ENCODE results near the gene HIVEP3. TPM values are rescaled to one million over a fixed set of nuclear protein-coding genes. Genes with fewer than 3 reads are reported as not detected.

HIVEP3 gene
- total and polyA plus RNA-seq, 3 donors from 2014 or later: 4.8 to 7.3 (median 7.2) TPM

GRCh38 chr1:41611932-41612450 lies 306.7 kb downstream of the HIVEP3 start:
- Histone ChIP-seq H3K4me3 (no peak overlapping the region), H3K27ac (no peak overlapping the region), H3K27me3 (no peaks in the 10 kb centered on the region), H3K4me1 (no peaks in the 10 kb centered on the region), H3K36me3 (ENCODE audit: low read depth, missing control alignments) (no peaks in the 10 kb centered on the region), H3K9me3 (no peaks in the 10 kb centered on the region)
- intact Hi-C loops (cut with DNase I; ENCODE audit: low total_unique reads): no loop called here
- WGBS, 2 donors: 93% methylated on average over 6 of the region's 6 CpGs
- no peak for TF ChIP-seq POLR2A (IDR thresholded peaks at IDR 0.05)
- no peak for TF ChIP-seq CTCF (IDR thresholded peaks at IDR 0.05)
- DNase-seq: no peak

GRCh38 chr1:41611068-41611931 lies 307.4 kb downstream of the HIVEP3 start:
- DNase-seq: no peak
- Histone ChIP-seq H3K27ac (no peak overlapping the region), H3K36me3 (ENCODE audit: low read depth, missing control alignments) (no peaks in the 10 kb centered on the region), H3K4me3 (no peak overlapping the region), H3K9me3 (no peaks in the 10 kb centered on the region), H3K27me3 (no peaks in the 10 kb centered on the region), H3K4me1 (no peaks in the 10 kb centered on the region)
- WGBS, 2 donors: 95% methylated on average over 16 to 17 of the region's 17 CpGs
- intact Hi-C loops (cut with DNase I; ENCODE audit: low total_unique reads): no loop called here
- TF ChIP-seq POLR2A (IDR thresholded peaks at IDR 0.05): no peak
- TF ChIP-seq CTCF (IDR thresholded peaks at IDR 0.05): no peak

- DNase-seq: no peak
- Histone ChIP-seq H3K27me3 (no peaks in the 10 kb centered on the region), H3K4me3 (no peak overlapping the region), H3K27ac (no peak overlapping the region), H3K9me3 (no peaks in the 10 kb centered on the region), H3K36me3 (ENCODE audit: low read depth, missing control alignments) (no peaks in the 10 kb centered on the region), H3K4me1 (no peaks in the 10 kb centered on the region)
- intact Hi-C loops (cut with DNase I; ENCODE audit: low total_unique reads): no loop called here
- TF ChIP-seq CTCF (IDR thresholded peaks at IDR 0.05) (no peak), POLR2A (IDR thresholded peaks at IDR 0.05) (no peak)
- 96 to 99% methylated on average over 4 of the region's 4 CpGs for WGBS, 2 donors
Observed at GRCh38 chr1:41610361-41610760, 308.4 kb downstream of the HIVEP3 start.

GRCh38 chr1:41609166-41609883 lies 309.4 kb downstream of the HIVEP3 start:
- 94 to 96% methylated on average over 8 to 10 of the region's 10 CpGs for WGBS, 2 donors
- H3K27ac ChIP-seq: no peak overlapping the region

More at GRCh38 chr1:41609166-41609883, 309.4 kb downstream of the HIVEP3 start:
- no peaks in the 10 kb centered on the region for H3K36me3 ChIP-seq (ENCODE audit: low read depth, missing control alignments)
- H3K9me3 ChIP-seq: no peaks in the 10 kb centered on the region
- no peak for DNase-seq
- intact Hi-C loops (cut with DNase I; ENCODE audit: low total_unique reads): no loop called here
- H3K4me3 ChIP-seq: no peak overlapping the region
- H3K27me3 ChIP-seq: no peaks in the 10 kb centered on the region
- no peak for TF ChIP-seq CTCF (IDR thresholded peaks at IDR 0.05)
- TF ChIP-seq POLR2A (IDR thresholded peaks at IDR 0.05): no peak
- no peaks in the 10 kb centered on the region for H3K4me1 ChIP-seq
